ENCODE results near the gene ZNF497. TPM values are rescaled to one million over a fixed set of nuclear protein-coding genes. Genes with fewer than 3 reads are reported as not detected.

ZNF497 gene
- total and polyA plus RNA-seq, 9 of the 15 experiments (the other 6 are each of a cell fraction or from before 2014, with no cell fraction given): 0.06 to 0.98 (median 0.44) TPM; not detected in 1

DNA sequence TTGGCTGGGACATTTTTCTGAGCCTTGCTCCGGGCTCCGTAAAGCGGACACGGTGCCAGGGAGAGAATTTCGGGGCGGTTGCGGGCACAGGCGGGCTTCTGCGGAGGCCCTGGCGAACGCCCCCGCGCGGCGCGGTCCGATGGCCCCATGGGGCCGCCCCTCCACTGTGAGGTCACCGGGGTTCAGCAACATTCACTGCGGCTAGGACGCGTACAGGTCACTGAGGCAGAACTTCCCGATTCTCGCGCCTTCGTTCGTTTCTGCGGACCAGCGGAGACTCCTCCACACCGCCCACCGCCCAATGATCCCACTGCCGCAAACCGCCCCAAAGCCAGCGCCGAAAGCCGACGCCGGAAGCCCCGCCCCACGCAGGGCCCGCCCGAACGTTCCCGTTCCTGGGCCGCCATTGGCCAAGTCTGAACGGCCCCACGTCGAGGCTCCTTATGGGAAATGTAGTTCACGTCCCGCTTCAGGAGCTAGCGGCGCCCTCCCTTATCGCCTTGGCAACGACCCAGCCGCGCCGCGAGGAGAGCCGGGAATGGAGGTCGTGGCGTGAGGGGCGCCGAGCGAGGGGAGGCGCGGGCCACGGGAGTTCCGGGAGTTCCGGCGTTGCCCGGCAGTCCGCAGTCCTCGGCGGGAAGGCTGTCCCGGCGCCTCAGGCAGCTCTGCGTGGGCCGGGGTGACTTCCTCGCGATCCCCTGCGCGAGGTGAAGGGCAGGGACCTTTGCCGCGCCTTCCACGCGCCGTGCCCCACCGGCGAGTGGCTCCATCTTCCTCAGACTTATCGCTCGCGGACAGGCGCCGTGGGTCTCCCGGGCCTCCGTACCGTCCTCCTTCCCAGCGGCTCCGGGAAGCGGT, 45.8 kb upstream of the ZNF497 start, which contains the start of gene ZNF584 (continued):
- TF ChIP-seq CBX3 (IDR thresholded peaks at IDR 0.05; ENCODE audit: borderline replicate concordance in 1 of 2, low read length in 2 of 2) (peak in 1 of 2 experiments; percentile 9; a peak in 1 of 3 replicates), KDM5B (IDR thresholded peaks at IDR 0.05; ENCODE audit: insufficient replicate concordance, low read depth, low read length) (peak; percentile 90), ZFP36 (IDR thresholded peaks at IDR 0.05; ENCODE audit: low read depth, low read length, partially characterized antibody) (no peak), MEF2D (tag; conservative IDR thresholded peaks at IDR 0.05; ENCODE audit: low read depth) (no peak), POLR2H (tag; IDR thresholded peaks at IDR 0.05; ENCODE audit: low read depth) (peak; percentile 88), ETV6 (IDR thresholded peaks at IDR 0.05; ENCODE audit: borderline replicate concordance in 1 of 2, low read depth in 2 of 2, low read length in 1 of 2) (no peak), ETV6 (CRISPR knock-in tag; IDR thresholded peaks at IDR 0.05; ENCODE audit: borderline replicate concordance) (0 out of 2 replicates have a peak, but pooled peaks have one; percentile 41), FOXJ2 (tag; IDR thresholded peaks at IDR 0.05) (no peak), CCNT2 (IDR thresholded peaks at IDR 0.05; ENCODE audit: borderline replicate concordance, extremely low read depth, insufficient read length, low read depth, low read length) (peak; percentile 78), CXXC5 (CRISPR knock-in tag; IDR thresholded peaks at IDR 0.05) (peak; percentile 97), CREB1 (IDR thresholded peaks at IDR 0.05) (peak; percentile 66), CREB1 (CRISPR knock-in tag; IDR thresholded peaks at IDR 0.05) (peak; percentile 77; the same call in 1 of the 2 replicates)
- TF ChIP-seq, protein P1, sequence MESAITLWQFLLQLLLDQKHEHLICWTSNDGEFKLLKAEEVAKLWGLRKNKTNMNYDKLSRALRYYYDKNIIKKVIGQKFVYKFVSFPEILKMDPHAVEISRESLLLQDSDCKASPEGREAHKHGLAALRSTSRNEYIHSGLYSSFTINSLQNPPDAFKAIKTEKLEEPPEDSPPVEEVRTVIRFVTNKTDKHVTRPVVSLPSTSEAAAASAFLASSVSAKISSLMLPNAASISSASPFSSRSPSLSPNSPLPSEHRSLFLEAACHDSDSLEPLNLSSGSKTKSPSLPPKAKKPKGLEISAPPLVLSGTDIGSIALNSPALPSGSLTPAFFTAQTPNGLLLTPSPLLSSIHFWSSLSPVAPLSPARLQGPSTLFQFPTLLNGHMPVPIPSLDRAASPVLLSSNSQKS (CRISPR knock-in tag; IDR thresholded peaks at IDR 0.05): no peak
- TF ChIP-seq, protein P2, sequence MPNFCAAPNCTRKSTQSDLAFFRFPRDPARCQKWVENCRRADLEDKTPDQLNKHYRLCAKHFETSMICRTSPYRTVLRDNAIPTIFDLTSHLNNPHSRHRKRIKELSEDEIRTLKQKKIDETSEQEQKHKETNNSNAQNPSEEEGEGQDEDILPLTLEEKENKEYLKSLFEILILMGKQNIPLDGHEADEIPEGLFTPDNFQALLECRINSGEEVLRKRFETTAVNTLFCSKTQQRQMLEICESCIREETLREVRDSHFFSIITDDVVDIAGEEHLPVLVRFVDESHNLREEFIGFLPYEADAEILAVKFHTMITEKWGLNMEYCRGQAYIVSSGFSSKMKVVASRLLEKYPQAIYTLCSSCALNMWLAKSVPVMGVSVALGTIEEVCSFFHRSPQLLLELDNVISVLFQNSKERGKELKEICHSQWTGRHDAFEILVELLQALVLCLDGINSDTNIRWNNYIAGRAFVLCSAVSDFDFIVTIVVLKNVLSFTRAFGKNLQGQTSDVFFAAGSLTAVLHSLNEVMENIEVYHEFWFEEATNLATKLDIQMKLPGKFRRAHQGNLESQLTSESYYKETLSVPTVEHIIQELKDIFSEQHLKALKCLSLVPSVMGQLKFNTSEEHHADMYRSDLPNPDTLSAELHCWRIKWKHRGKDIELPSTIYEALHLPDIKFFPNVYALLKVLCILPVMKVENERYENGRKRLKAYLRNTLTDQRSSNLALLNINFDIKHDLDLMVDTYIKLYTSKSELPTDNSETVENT (CRISPR knock-in tag; IDR thresholded peaks at IDR 0.05): peak; percentile 52; the same call in 1 of the 2 replicates
- TF ChIP-seq, protein P3, sequence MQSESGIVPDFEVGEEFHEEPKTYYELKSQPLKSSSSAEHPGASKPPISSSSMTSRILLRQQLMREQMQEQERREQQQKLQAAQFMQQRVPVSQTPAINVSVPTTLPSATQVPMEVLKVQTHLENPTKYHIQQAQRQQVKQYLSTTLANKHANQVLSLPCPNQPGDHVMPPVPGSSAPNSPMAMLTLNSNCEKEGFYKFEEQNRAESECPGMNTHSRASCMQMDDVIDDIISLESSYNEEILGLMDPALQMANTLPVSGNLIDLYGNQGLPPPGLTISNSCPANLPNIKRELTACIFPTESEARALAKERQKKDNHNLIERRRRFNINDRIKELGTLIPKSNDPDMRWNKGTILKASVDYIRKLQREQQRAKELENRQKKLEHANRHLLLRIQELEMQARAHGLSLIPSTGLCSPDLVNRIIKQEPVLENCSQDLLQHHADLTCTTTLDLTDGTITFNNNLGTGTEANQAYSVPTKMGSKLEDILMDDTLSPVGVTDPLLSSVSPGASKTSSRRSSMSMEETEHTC (IDR thresholded peaks at IDR 0.05): 0 out of 2 replicates have a peak, but pooled peaks have one; percentile 10
- TF ChIP-seq, protein P4, sequence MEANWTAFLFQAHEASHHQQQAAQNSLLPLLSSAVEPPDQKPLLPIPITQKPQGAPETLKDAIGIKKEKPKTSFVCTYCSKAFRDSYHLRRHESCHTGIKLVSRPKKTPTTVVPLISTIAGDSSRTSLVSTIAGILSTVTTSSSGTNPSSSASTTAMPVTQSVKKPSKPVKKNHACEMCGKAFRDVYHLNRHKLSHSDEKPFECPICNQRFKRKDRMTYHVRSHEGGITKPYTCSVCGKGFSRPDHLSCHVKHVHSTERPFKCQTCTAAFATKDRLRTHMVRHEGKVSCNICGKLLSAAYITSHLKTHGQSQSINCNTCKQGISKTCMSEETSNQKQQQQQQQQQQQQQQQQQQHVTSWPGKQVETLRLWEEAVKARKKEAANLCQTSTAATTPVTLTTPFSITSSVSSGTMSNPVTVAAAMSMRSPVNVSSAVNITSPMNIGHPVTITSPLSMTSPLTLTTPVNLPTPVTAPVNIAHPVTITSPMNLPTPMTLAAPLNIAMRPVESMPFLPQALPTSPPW (CRISPR knock-in tag; IDR thresholded peaks at IDR 0.05): peak; percentile 75
- TF ChIP-seq, protein P5, sequence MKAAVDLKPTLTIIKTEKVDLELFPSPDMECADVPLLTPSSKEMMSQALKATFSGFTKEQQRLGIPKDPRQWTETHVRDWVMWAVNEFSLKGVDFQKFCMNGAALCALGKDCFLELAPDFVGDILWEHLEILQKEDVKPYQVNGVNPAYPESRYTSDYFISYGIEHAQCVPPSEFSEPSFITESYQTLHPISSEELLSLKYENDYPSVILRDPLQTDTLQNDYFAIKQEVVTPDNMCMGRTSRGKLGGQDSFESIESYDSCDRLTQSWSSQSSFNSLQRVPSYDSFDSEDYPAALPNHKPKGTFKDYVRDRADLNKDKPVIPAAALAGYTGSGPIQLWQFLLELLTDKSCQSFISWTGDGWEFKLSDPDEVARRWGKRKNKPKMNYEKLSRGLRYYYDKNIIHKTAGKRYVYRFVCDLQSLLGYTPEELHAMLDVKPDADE (conservative IDR thresholded peaks at IDR 0.05; ENCODE audit: control insufficient read depth, low read depth, low read length): peak; percentile 58

Measured in K562 (cell line).